ENCODE measurements around the gene XRN1. TPM values are rescaled to one million over a fixed set of nuclear protein-coding genes. Genes with fewer than 3 reads are reported as not detected.

Gene XRN1
- total RNA-seq: 10 to 100 TPM; 88.8 to 89.8 TPM

DNA sequence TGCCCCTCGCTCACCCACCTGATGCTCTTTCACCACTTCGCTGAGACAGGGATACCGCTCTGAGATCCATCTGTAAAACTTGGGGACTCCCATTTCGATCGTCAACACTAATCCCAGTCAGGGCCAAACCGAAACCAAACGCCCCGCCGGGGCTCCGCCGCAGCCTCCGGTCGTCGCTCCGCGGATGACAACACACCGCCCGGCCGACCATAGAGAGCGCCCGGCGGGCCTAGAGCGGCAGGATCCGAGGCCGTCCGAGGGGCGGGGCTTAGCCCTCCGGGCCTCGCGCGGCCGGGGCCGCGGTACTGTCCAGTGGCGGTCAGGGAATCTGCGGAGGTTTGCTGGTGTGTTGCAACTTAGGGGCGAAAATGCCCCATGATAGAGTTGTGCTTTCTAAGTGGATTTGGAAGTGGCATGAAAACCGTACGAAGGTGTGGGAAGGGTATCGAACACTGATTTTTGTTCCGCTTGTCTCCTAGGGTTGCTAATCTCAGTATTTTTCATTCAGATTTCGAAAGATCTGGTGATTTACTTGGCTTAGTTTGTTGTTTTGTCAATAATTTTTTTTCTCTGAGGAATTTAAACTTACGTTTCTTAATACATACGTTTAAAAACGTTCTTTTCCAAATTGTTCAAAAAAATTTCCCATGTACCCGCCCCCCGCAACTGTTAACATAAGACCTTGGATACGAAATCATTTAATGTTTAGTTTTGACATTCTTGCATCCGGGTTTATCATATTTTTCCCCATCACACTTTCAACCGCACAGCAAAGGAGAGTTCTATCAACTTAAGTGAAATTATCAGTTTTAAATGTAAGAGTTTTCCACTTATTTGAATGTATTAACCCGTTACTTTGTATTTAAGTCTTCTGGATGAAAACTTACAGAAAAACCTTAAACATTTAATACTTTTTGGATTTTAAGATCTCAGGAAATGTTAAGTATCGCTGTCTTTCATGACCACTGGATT is at the start of gene XRN1:
TSS of gene XRN1 (minus strand) at position 186 of the 972 bp plus-strand sequence. CDS start at position 93, 93 bp downstream.
- peak within 1 kb of the TSS; percentile 97 for H3K27ac Mint-ChIP-seq
- POLR2A ChIA-PET: interaction anchor here (0.6 to 2.5 kb wide), 6 partner anchors 35 to 553 kb away, joined by 3 to 17 read pairs (median 6); partner anchors contain the start of genes ATR and U2SURP
- peak; percentile 97 for DNase-seq
- no peaks in the 10 kb centered on the region for H3K27me3 Mint-ChIP-seq
- no peaks in the 10 kb centered on the region for H3K9me3 Mint-ChIP-seq
- peak; percentile 91 for ATAC-seq (ENCODE audit: low read depth)
- H3K4me1 Mint-ChIP-seq: peaks cover 23% of the 10 kb centered on the region
- H3K36me3 Mint-ChIP-seq: peaks cover 22% of the 10 kb centered on the region
- H3K4me3 Mint-ChIP-seq: peak within 1 kb of the TSS; percentile 88

DNA sequence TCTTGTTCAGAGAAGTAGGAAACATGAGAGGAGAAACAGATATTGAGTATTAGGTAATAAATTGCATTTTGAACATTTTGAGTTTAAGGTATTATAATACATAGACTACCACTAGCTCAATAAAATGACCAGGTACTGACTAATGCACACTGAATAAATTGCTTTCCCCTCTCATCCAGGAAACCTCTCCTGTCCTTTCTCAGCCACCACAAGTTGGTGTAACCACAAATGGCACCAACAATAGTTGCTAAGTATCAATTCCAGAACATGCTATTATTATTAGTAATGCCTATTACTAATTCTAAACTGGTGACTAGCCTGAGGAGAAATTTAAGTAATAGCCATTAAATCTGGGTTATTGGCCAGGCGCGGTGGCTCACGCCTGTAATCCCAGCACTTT is 47.3 kb upstream of the XRN1 start:
- ATAC-seq (ENCODE audit: low read depth) (no peak), DNase-seq (no peak)
- H3K36me3 Mint-ChIP-seq: peaks cover 52% of the 10 kb centered on the region
- POLR2A ChIA-PET: no interaction called here
- H3K9me3 Mint-ChIP-seq: no peaks in the 10 kb centered on the region
- no peaks in the 10 kb centered on the region for H3K4me1 Mint-ChIP-seq
- H3K27me3 Mint-ChIP-seq: no peaks in the 10 kb centered on the region
- H3K4me3 Mint-ChIP-seq: no peak overlapping the region
- H3K27ac Mint-ChIP-seq: no peak overlapping the region

- DNase-seq (no peak), ATAC-seq (ENCODE audit: low read depth) (no peak)
- Mint-ChIP-seq H3K27ac (no peak overlapping the region), H3K27me3 (no peaks in the 10 kb centered on the region), H3K4me1 (peaks cover 2% of the 10 kb centered on the region), H3K4me3 (no peak overlapping the region), H3K36me3 (peaks cover 56% of the 10 kb centered on the region), H3K9me3 (no peaks in the 10 kb centered on the region)
- POLR2A ChIA-PET: no interaction called here
Measured at GRCh38 chr3:142492184-142492583, 44.3 kb upstream of the XRN1 start.

DNA sequence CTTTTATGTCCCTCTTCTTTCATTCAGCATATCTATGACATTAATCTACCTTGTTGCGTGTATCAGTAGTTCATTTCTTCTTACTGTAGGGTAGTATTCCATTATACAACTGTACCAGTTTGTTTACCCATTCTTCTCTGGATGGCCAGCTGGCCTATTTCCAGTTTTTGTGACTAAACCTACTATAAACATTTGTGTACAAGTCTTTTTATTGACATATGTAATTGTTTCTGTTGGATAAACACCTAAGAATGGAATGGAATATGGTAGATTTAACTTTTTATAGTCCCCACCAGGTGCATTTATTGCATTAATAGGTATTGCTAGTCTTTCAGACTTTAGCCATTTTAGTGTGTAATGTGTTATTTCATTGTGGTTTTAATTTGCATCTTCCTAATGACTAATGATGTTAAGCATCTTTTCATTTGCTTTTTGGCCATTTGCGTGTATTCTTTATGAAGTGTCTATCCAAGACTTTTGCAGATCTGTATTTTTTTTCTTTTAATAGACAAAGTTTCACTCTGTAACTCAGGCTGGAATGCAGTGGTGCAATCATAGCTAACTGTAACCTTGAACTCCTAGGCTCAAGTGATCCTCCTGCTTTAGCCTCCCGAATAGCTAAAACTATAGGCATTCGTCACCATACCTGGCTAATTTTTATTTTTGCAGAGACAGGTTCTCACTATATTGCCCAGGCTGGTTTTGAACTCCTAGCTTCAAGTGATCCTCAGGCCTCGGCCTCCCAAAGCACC is 41.9 kb upstream of the XRN1 start:
- H3K4me1 Mint-ChIP-seq: peaks cover 2% of the 10 kb centered on the region
- no peaks in the 10 kb centered on the region for H3K27me3 Mint-ChIP-seq
- H3K36me3 Mint-ChIP-seq: peaks cover 58% of the 10 kb centered on the region
- no peak overlapping the region for H3K27ac Mint-ChIP-seq
- no peaks in the 10 kb centered on the region for H3K9me3 Mint-ChIP-seq
- POLR2A ChIA-PET: no interaction called here
- ATAC-seq (ENCODE audit: low read depth) (no peak), DNase-seq (no peak)
- H3K4me3 Mint-ChIP-seq: no peak overlapping the region

DNA sequence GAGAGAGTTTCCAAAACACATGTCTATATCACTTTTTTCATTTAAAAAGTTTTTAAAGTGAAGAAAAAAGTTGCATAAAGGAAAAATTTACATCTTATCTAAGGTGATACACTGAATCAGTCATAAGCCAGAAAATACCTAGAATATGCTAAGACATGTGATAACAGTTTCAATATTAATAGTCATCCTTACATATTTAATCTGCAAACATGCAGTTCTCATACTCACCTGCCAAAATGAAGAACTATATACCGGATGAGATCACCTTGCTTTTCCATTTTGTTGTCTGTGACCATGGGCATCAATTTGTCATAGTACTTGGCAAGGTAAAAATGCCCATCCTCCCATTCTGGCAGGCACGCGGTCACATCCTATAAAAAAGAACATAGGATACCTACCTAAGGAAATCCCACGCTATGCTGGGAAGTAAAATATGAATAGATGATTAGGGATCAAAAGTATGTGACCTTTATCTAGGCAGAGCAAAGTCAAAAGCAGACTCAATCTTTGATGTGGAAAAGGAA is 37.1 kb upstream of the XRN1 start:
- POLR2A ChIA-PET: no interaction called here
- ATAC-seq (ENCODE audit: low read depth) (no peak), DNase-seq (no peak)
- H3K27ac Mint-ChIP-seq: no peak overlapping the region
- H3K9me3 Mint-ChIP-seq: peaks cover 1% of the 10 kb centered on the region
- peaks cover 66% of the 10 kb centered on the region for H3K36me3 Mint-ChIP-seq
- H3K4me1 Mint-ChIP-seq: peaks cover 2% of the 10 kb centered on the region
- no peaks in the 10 kb centered on the region for H3K27me3 Mint-ChIP-seq
- H3K4me3 Mint-ChIP-seq: no peak overlapping the region

- no peaks in the 10 kb centered on the region for H3K27me3 Mint-ChIP-seq
- H3K4me1 Mint-ChIP-seq: no peaks in the 10 kb centered on the region
- H3K27ac Mint-ChIP-seq: no peak overlapping the region
- DNase-seq: no peak
- no peak for ATAC-seq (ENCODE audit: low read depth)
- peaks cover 4% of the 10 kb centered on the region for H3K9me3 Mint-ChIP-seq
- no peak overlapping the region for H3K4me3 Mint-ChIP-seq
- POLR2A ChIA-PET: no interaction called here
- H3K36me3 Mint-ChIP-seq: peaks cover 66% of the 10 kb centered on the region
Measured at GRCh38 chr3:142481196-142481595, 33.4 kb upstream of the XRN1 start.

- peaks cover 22% of the 10 kb centered on the region for H3K36me3 Mint-ChIP-seq
- DNase-seq: no peak
- no peaks in the 10 kb centered on the region for H3K27me3 Mint-ChIP-seq
- POLR2A ChIA-PET: no interaction called here
- peaks cover 1% of the 10 kb centered on the region for H3K9me3 Mint-ChIP-seq
- no peak overlapping the region for H3K27ac Mint-ChIP-seq
- H3K4me3 Mint-ChIP-seq: no peak overlapping the region
- no peak for ATAC-seq (ENCODE audit: low read depth)
- H3K4me1 Mint-ChIP-seq: no peaks in the 10 kb centered on the region
Measured at GRCh38 chr3:142470826-142471225, 23.0 kb upstream of the XRN1 start.

DNA sequence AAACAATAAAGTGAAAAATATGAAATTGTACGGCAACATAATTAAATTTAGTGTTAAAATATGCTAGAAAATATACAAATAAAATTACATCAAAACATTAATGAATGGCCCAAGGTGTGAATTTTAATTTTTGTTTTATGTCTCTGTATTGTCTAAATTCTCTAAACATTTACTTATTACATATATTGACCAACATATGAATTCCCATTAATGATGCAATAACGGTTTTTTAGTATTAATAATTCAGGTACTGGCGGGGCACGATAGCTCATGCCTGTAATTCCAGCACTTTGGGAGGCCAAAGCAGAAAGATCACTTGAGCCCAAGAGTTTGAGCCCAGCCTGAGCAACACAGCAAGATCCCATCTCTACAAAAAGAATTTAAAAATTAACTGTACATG is 20.6 kb upstream of the XRN1 start:
- Mint-ChIP-seq H3K36me3 (peaks cover 16% of the 10 kb centered on the region), H3K4me3 (no peak overlapping the region), H3K27ac (no peak overlapping the region), H3K4me1 (no peaks in the 10 kb centered on the region), H3K27me3 (no peaks in the 10 kb centered on the region), H3K9me3 (no peaks in the 10 kb centered on the region)
- POLR2A ChIA-PET: no interaction called here
- ATAC-seq (ENCODE audit: low read depth): no peak
- DNase-seq: no peak

GRCh38 chr3:142467768-142468167 is 19.9 kb upstream of the XRN1 start:
- H3K4me1 Mint-ChIP-seq: no peaks in the 10 kb centered on the region
- no peak overlapping the region for H3K4me3 Mint-ChIP-seq
- H3K9me3 Mint-ChIP-seq: no peaks in the 10 kb centered on the region
- POLR2A ChIA-PET: no interaction called here
- no peak for ATAC-seq (ENCODE audit: low read depth)
- H3K27ac Mint-ChIP-seq: no peak overlapping the region
- H3K27me3 Mint-ChIP-seq: no peaks in the 10 kb centered on the region
- peaks cover 9% of the 10 kb centered on the region for H3K36me3 Mint-ChIP-seq
- DNase-seq: no peak

- ATAC-seq (ENCODE audit: low read depth) (no peak), DNase-seq (no peak)
- H3K27ac Mint-ChIP-seq: no peak overlapping the region
- H3K36me3 Mint-ChIP-seq: peaks cover 15% of the 10 kb centered on the region
- POLR2A ChIA-PET: no interaction called here
- no peak overlapping the region for H3K4me3 Mint-ChIP-seq
- H3K4me1 Mint-ChIP-seq: no peaks in the 10 kb centered on the region
- H3K9me3 Mint-ChIP-seq: no peaks in the 10 kb centered on the region
- no peaks in the 10 kb centered on the region for H3K27me3 Mint-ChIP-seq
Measured at GRCh38 chr3:142460689-142461088, 12.9 kb upstream of the XRN1 start.

- Mint-ChIP-seq H3K4me3 (no peak overlapping the region), H3K9me3 (no peaks in the 10 kb centered on the region), H3K27me3 (no peaks in the 10 kb centered on the region), H3K27ac (no peak overlapping the region), H3K4me1 (no peaks in the 10 kb centered on the region), H3K36me3 (peaks cover 20% of the 10 kb centered on the region)
- POLR2A ChIA-PET: no interaction called here
- no peak for ATAC-seq (ENCODE audit: low read depth)
- DNase-seq: no peak
Measured at GRCh38 chr3:142459929-142460328, 12.1 kb upstream of the XRN1 start.

GRCh38 chr3:142459096-142459495 is 11.3 kb upstream of the XRN1 start:
- Mint-ChIP-seq H3K4me1 (no peaks in the 10 kb centered on the region), H3K9me3 (no peaks in the 10 kb centered on the region), H3K4me3 (no peak overlapping the region), H3K36me3 (peaks cover 19% of the 10 kb centered on the region), H3K27ac (no peak overlapping the region), H3K27me3 (no peaks in the 10 kb centered on the region)
- POLR2A ChIA-PET: no interaction called here
- DNase-seq (no peak), ATAC-seq (ENCODE audit: low read depth) (no peak)

GRCh38 chr3:142450881-142451280 is 3.0 kb upstream of the XRN1 start:
- Mint-ChIP-seq H3K36me3 (peaks cover 16% of the 10 kb centered on the region), H3K27me3 (no peaks in the 10 kb centered on the region), H3K4me1 (peaks cover 7% of the 10 kb centered on the region), H3K9me3 (no peaks in the 10 kb centered on the region), H3K4me3 (no peak overlapping the region), H3K27ac (no peak overlapping the region)
- ATAC-seq (ENCODE audit: low read depth) (no peak), DNase-seq (no peak)
- POLR2A ChIA-PET: no interaction called here
